IMR-90 (cell line): ENCODE data around the gene KCNA10. TPM values are rescaled to one million over a fixed set of nuclear protein-coding genes. Genes with fewer than 3 reads are reported as not detected.

Experiments
- ATAC-seq: fragments of 200-7000 bp; cut with Tn5 transposase; 2 replicates; pipeline ENCODE4 v1.9.1; 2020; ENCODE audit warnings: low read depth, mild to moderate bottlenecking, moderate library complexity
- BruUV-seq: library from RNA; stranded (reverse); fragments of 400-500 nt; replicated peaks from 2 replicates; lab custom pipeline; 2021; lab: Mats Ljungman, UMichigan
- CTCF ChIA-PET: fragments of 300-600 bp; formaldehyde crosslinking; extraction: SDS; loops from one replicate; lab custom pipeline; 2021; ENCODE audit warnings: antibody characterized with exemption; lab: Yijun Ruan, JAX
- POLR2A ChIA-PET: fragments of 300-600 bp; sonication (Branson Sonifier 250); formaldehyde crosslinking; loops from one replicate; lab custom pipeline; 2022; ENCODE audit warnings: antibody characterized with exemption; ENCODE audit not compliant: unreplicated experiment; lab: Charles Lee
- DNase-seq: peaks from one replicate; pipeline ENCODE4 v3.0.0; 2013
- H2AFZ ChIP-seq: replicated peaks from 2 replicates; pipeline ENCODE3; 2013; ENCODE audit warnings: low read length, mild to moderate bottlenecking; ENCODE audit not compliant: poor library complexity
- H2AK5ac ChIP-seq: 2 replicates; pipeline ENCODE4 v1.6.1; 2013; ENCODE audit warnings: low read depth, low read length, inconsistent platforms
- H2AK9ac ChIP-seq: replicated peaks from 2 replicates; pipeline ENCODE3; 2013; ENCODE audit warnings: mild to moderate bottlenecking, low read depth, low read length, moderate library complexity; ENCODE audit not compliant: poor library complexity
- H2BK120ac ChIP-seq: 2 replicates; pipeline ENCODE4 v1.6.1; 2013; ENCODE audit warnings: low read depth, low read length, inconsistent platforms
- H2BK15ac ChIP-seq: 3 replicates; pipeline ENCODE4 v1.6.1; 2013; ENCODE audit warnings: low read depth, low read length, inconsistent platforms
- H2BK20ac ChIP-seq: 2 replicates; pipeline ENCODE4 v1.6.1; 2013; ENCODE audit warnings: low read depth, mild to moderate bottlenecking, inconsistent platforms, low read length, moderate library complexity
- H2BK5ac ChIP-seq: 2 replicates; pipeline ENCODE4 v1.6.1; 2013; ENCODE audit warnings: mild to moderate bottlenecking, low read depth, low read length, inconsistent platforms; ENCODE audit not compliant: poor library complexity, severe bottlenecking
- H3K14ac ChIP-seq: replicated peaks from 2 replicates; pipeline ENCODE4 v1.6.1; 2013; ENCODE audit warnings: low read depth, low read length, inconsistent platforms
- H3K18ac ChIP-seq: 2 replicates; pipeline ENCODE4 v1.6.1; 2013; ENCODE audit warnings: low read depth, low read length, control low read depth
- H3K23ac ChIP-seq: 2 replicates; pipeline ENCODE4 v1.6.1; 2013; ENCODE audit warnings: low read depth, low read length, inconsistent platforms
- H3K27ac ChIP-seq: 2 replicates; pipeline ENCODE4 v1.5.1; 2013; ENCODE audit warnings: mild to moderate bottlenecking, control low read depth, low read length; ENCODE audit not compliant: insufficient read depth
- H3K27me3 ChIP-seq: 2 replicates; pipeline ENCODE4 v1.6.1; 2013; ENCODE audit warnings: low read length; ENCODE audit not compliant: control insufficient read depth, insufficient read depth
- H3K36me3 ChIP-seq: 2 replicates; pipeline ENCODE4 v1.6.1; 2013; ENCODE audit warnings: low read length, mixed read lengths; ENCODE audit not compliant: control insufficient read depth, insufficient read depth
- H3K4ac ChIP-seq: 2 replicates; pipeline ENCODE4 v1.6.1; 2013; ENCODE audit warnings: low read depth, low read length, inconsistent platforms
- H3K4me1 ChIP-seq: 2 replicates; pipeline ENCODE4 v1.6.1; 2013; ENCODE audit warnings: low read length, mixed read lengths; ENCODE audit not compliant: control insufficient read depth, insufficient read depth
- H3K4me2 ChIP-seq: 2 replicates; pipeline ENCODE4 v1.6.1; 2013; ENCODE audit warnings: low read depth, mild to moderate bottlenecking, control low read depth, low read length, moderate library complexity
- H3K4me3 ChIP-seq: 2 replicates; pipeline ENCODE4 v1.5.1; 2013; ENCODE audit warnings: low read depth, mild to moderate bottlenecking, control low read depth, low read length, moderate library complexity; ENCODE audit not compliant: insufficient read depth
- H3K56ac ChIP-seq: 2 replicates; pipeline ENCODE4 v1.6.1; 2013; ENCODE audit warnings: low read length, inconsistent platforms; ENCODE audit not compliant: insufficient read depth; ENCODE audit errors: extremely low read depth
- H3K79me1 ChIP-seq, 2 experiments: 2 replicates each; pipeline ENCODE4 v1.6.1; 2013; ENCODE audit warnings: low read length in 2 of 2, inconsistent platforms in 1 of 2, low read depth in 1 of 2
- H3K9ac ChIP-seq: 2 replicates; pipeline ENCODE4 v1.6.1; 2013; ENCODE audit warnings: low read depth, low read length, control low read depth
- H3K9me1 ChIP-seq: 2 replicates; pipeline ENCODE4 v1.6.1; 2013; ENCODE audit warnings: low read length, inconsistent platforms; ENCODE audit not compliant: insufficient read depth
- H3K9me3 ChIP-seq: 2 replicates; pipeline ENCODE4 v1.6.1; 2013; ENCODE audit warnings: low read length; ENCODE audit not compliant: control insufficient read depth, insufficient read depth
- H4K20me1 ChIP-seq: 2 replicates; pipeline ENCODE4 v1.6.1; 2013; ENCODE audit warnings: low read length, inconsistent platforms; ENCODE audit not compliant: insufficient read depth
- H4K5ac ChIP-seq: 2 replicates; pipeline ENCODE4 v1.6.1; 2013; ENCODE audit warnings: mild to moderate bottlenecking, low read depth, low read length, control low read depth
- H4K8ac ChIP-seq, 2 experiments: 2 replicates each; pipeline ENCODE4 v1.6.1; 2013; ENCODE audit warnings: low read depth in 2 of 2, low read length in 2 of 2, control low read depth in 1 of 2, inconsistent platforms in 1 of 2
- H4K91ac ChIP-seq: 2 replicates; pipeline ENCODE4 v1.6.1; 2013; ENCODE audit warnings: low read depth, low read length, inconsistent platforms; ENCODE audit not compliant: insufficient read depth
- BHLHE40 ChIP-seq: fragments of 150-350 bp; IDR thresholded peaks from 2 replicates; pipeline ENCODE4 v1.6.1; 2016; ENCODE audit warnings: mild to moderate bottlenecking, low read depth, low read length
- WGBS, 2 experiments: methylation state at CpG; one replicate each; pipeline versions ENCODE4 v1.1.5 to v1.1.7; 2013; ENCODE audit warnings: missing lambda C conversion rate in 2 of 2; ENCODE audit not compliant: insufficient read length in 1 of 2; ENCODE audit errors: extremely low coverage in 2 of 2; 5-methylcytosine and 5-hydroxymethylcytosine counted together
- dilution Hi-C: fragments of 300-500 bp; cut with HindIII; formaldehyde crosslinking; loops from one replicate; pipeline ENCODE4 v1.14.3; 2018; ENCODE audit warnings: low sequenced_read_pairs; ENCODE audit not compliant: unreplicated experiment
- in situ Hi-C: fragments of 300-500 bp; cut with MboI; formaldehyde crosslinking; loops from 3 replicates; pipeline ENCODE4 v1.14.3; 2019; ENCODE audit warnings: low sequenced_read_pairs, inconsistent platforms, mixed read lengths
- intact Hi-C: fragments of 100-400 bp; cut with micrococcal nuclease; formaldehyde crosslinking; loops from 2 replicates; pipeline ENCODE4 v1.10.0; 2022
- polyA plus RNA-seq, 3 experiments: library from polyadenylated mRNA; depleted of rRNA; stranded (reverse); fragments of >200 nt; gene quantifications; 2 replicates each; pipeline ENCODE4 v1.2.3, GENCODE V29; 2012; ENCODE audit warnings: low replicate concordance in 1 of 3
- total RNA-seq: library from RNA; depleted of rRNA; stranded (reverse); fragments of >200 nt; gene quantifications from 2 replicates; pipeline ENCODE4 v1.2.3, GENCODE V29; 2012
- TF ChIP-seq, protein P1 (sequence below): fragments of 150-350 bp; IDR thresholded peaks from 2 replicates; pipeline ENCODE4 v1.6.1; 2016; ENCODE audit warnings: low read depth, mild to moderate bottlenecking, low read length, moderate library complexity, borderline replicate concordance

The KCNA10 gene
- total and polyA plus RNA-seq, 2 of the 4 experiments (the other 2 are of a cell fraction), result not detected

DNA sequence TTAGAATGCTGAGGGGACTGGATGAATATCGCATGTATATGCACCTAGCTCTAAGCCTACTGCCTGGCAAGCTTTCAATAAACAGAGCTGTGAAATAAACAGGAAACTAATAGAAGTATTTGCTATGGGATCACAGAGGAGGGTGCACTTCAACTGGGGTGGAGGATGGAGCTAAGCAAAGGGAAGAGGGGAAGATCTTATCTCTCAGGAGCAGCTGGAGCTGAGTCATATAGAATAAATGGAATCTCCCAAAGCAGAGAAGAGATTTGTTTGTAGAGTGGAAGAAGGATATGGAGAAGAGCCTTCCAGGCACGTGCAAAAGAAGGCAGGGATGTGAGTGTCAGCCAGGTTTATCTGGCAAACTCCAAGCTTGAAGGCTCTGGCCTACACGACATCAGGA, 17.0 kb upstream of the KCNA10 start:
- H3K4me1 ChIP-seq, result no peaks in the 10 kb centered on the region
- POLR2A ChIA-PET, result no interaction called here
- no peak overlapping the region for H2AK5ac ChIP-seq
- no peak overlapping the region for H3K9ac ChIP-seq
- in situ Hi-C loops (no loop called here), dilution Hi-C loops (no loop called here), intact Hi-C loops (no loop called here)
- H4K91ac ChIP-seq, result no peak overlapping the region
- H3K4me2 ChIP-seq, result no peak overlapping the region
- H2BK120ac ChIP-seq, result no peak overlapping the region
- no peak overlapping the region for H3K56ac ChIP-seq
- no peaks in the 10 kb centered on the region for H3K36me3 ChIP-seq
- BruUV-seq, result no TSS peak
- H2AFZ ChIP-seq, result no peak overlapping the region
- no peaks in the 10 kb centered on the region for H3K9me3 ChIP-seq
- H3K4ac ChIP-seq, result no peak overlapping the region
- H3K23ac ChIP-seq, result no peak overlapping the region
- H3K14ac ChIP-seq, result no peak overlapping the region
- no peak overlapping the region for H2AK9ac ChIP-seq
- H4K20me1 ChIP-seq, result no peaks in the 10 kb centered on the region
- no peak overlapping the region for H4K5ac ChIP-seq
- TF ChIP-seq, protein P1, sequence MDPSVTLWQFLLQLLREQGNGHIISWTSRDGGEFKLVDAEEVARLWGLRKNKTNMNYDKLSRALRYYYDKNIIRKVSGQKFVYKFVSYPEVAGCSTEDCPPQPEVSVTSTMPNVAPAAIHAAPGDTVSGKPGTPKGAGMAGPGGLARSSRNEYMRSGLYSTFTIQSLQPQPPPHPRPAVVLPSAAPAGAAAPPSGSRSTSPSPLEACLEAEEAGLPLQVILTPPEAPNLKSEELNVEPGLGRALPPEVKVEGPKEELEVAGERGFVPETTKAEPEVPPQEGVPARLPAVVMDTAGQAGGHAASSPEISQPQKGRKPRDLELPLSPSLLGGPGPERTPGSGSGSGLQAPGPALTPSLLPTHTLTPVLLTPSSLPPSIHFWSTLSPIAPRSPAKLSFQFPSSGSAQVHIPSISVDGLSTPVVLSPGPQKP, result no peak
- 0 out of 2 replicates have a peak, but pooled peaks have one; percentile 18 for TF ChIP-seq BHLHE40
- H3K27me3 ChIP-seq, result peaks cover 12% of the 10 kb centered on the region; the same call in 1 of the 2 replicates
- CTCF ChIA-PET, result no interaction called here
- no peaks in the 10 kb centered on the region for H3K9me1 ChIP-seq
- no peak overlapping the region for H3K27ac ChIP-seq
- no peak overlapping the region for H3K4me3 ChIP-seq
- H2BK20ac ChIP-seq, result no peak overlapping the region
- H2BK5ac ChIP-seq, result no peak overlapping the region
- no peaks in the 10 kb centered on the region for H3K79me1 ChIP-seq
- no peak overlapping the region for H3K18ac ChIP-seq
- no peak overlapping the region for H2BK15ac ChIP-seq
- ATAC-seq, result no peak
- DNase-seq, result peak; percentile 8
- no CpG with 5 or more reads among the region's 3 CpGs for WGBS, 2 experiments
- H4K8ac ChIP-seq, result no peak overlapping the region
